SK-N-SH treated with all-trans-retinoic acid at 6 μM for 48 hours (cell line): ENCODE results near the gene COL7A1.

ENCODE experiments used
- ATAC-seq: fragments of 200-7000 bp; cut with Tn5 transposase; 3 replicates; pipeline ENCODE4 v1.9.1; 2020; ENCODE audit warnings: mild to moderate bottlenecking, moderate library complexity
- BACH2 ChIP-seq: fragments of 250-450 bp; sonication (Bioruptor Pico); IDR thresholded peaks from 2 replicates; pipeline ENCODE4 v1.9.0; 2021; ENCODE audit warnings: mild to moderate bottlenecking, borderline replicate concordance
- CSDC2 ChIP-seq: fragments of 250-450 bp; sonication (Bioruptor Pico); IDR thresholded peaks from 2 replicates; pipeline ENCODE4 v1.5.0; 2020; ENCODE audit warnings: mild to moderate bottlenecking, moderate library complexity
- ESRRG ChIP-seq: fragments of 250-450 bp; sonication (Bioruptor Pico); IDR thresholded peaks from 2 replicates; pipeline ENCODE4 v1.6.1; 2021; ENCODE audit warnings: mild to moderate bottlenecking
- GLIS3 ChIP-seq: fragments of 250-450 bp; sonication (Bioruptor Pico); IDR thresholded peaks from 2 replicates; pipeline ENCODE4 v1.5.0; 2020; ENCODE audit warnings: mild to moderate bottlenecking, moderate library complexity
- ISL1 ChIP-seq: fragments of 250-450 bp; sonication (Bioruptor Pico); IDR thresholded peaks from 2 replicates; pipeline ENCODE4 v2.1.2; 2022; ENCODE audit warnings: mild to moderate bottlenecking, moderate library complexity
- OSR1 ChIP-seq: fragments of 250-450 bp; sonication (Bioruptor Pico); IDR thresholded peaks from 2 replicates; pipeline ENCODE4 v1.8.0; 2022; ENCODE audit warnings: moderate library complexity, mild to moderate bottlenecking, inconsistent platforms
- PPARA ChIP-seq: fragments of 250-450 bp; sonication (Bioruptor Pico); IDR thresholded peaks from 2 replicates; pipeline ENCODE4 v1.5.0; 2020; ENCODE audit warnings: mild to moderate bottlenecking, borderline replicate concordance
- RARB ChIP-seq: fragments of 250-450 bp; sonication (Bioruptor Pico); IDR thresholded peaks from 2 replicates; pipeline ENCODE4 v1.8.0; 2021; ENCODE audit warnings: mild to moderate bottlenecking, moderate library complexity
- SNAI2 ChIP-seq: fragments of 250-450 bp; sonication (Bioruptor Pico); IDR thresholded peaks from 2 replicates; pipeline ENCODE4 v1.5.0; 2020; ENCODE audit warnings: mild to moderate bottlenecking, moderate library complexity
- TCF4 ChIP-seq: fragments of 250-450 bp; sonication (Bioruptor Pico); IDR thresholded peaks from 2 replicates; pipeline ENCODE4 v1.8.0; 2021; ENCODE audit warnings: mild to moderate bottlenecking, moderate library complexity, borderline replicate concordance
- TOX ChIP-seq: fragments of 250-450 bp; sonication (Bioruptor Pico); IDR thresholded peaks from 2 replicates; pipeline ENCODE4 v1.8.0; 2021; ENCODE audit warnings: mild to moderate bottlenecking, moderate library complexity, borderline replicate concordance
- ZC3H10 ChIP-seq: fragments of 250-450 bp; sonication (Bioruptor Pico); IDR thresholded peaks from 2 replicates; pipeline ENCODE4 v1.5.1; 2021; ENCODE audit warnings: mild to moderate bottlenecking, moderate library complexity
- ZFP3 ChIP-seq: fragments of 250-450 bp; sonication (Bioruptor Pico); IDR thresholded peaks from 2 replicates; pipeline ENCODE4 v1.5.0; 2020; ENCODE audit warnings: mild to moderate bottlenecking, moderate library complexity
- ZFP30 ChIP-seq: fragments of 450-650 bp; formaldehyde crosslinking; IDR thresholded peaks from 2 replicates; pipeline ENCODE4 v1.5.0; 2022; ENCODE audit warnings: mild to moderate bottlenecking, moderate library complexity
- ZNF565 ChIP-seq: fragments of 450-650 bp; formaldehyde crosslinking; conservative IDR thresholded peaks from 2 replicates; pipeline ENCODE4 v1.5.0; 2020; ENCODE audit warnings: low read depth, mild to moderate bottlenecking, moderate library complexity
- ZNF70 ChIP-seq: fragments of 450-650 bp; formaldehyde crosslinking; IDR thresholded peaks from 2 replicates; pipeline ENCODE4 v1.5.0; 2020; ENCODE audit warnings: mild to moderate bottlenecking, moderate library complexity
- ZNF8 ChIP-seq: fragments of 450-650 bp; formaldehyde crosslinking; IDR thresholded peaks from 2 replicates; pipeline ENCODE4 v1.5.0; 2020; ENCODE audit warnings: mild to moderate bottlenecking, moderate library complexity
- TF ChIP-seq, protein P1 (sequence below): fragments of 250-450 bp; sonication (Bioruptor Pico); IDR thresholded peaks from 2 replicates; pipeline ENCODE4 v1.5.1; 2020; ENCODE audit warnings: low read depth, mild to moderate bottlenecking, moderate library complexity
- TF ChIP-seq, protein P2 (sequence below): fragments of 250-450 bp; sonication (Bioruptor Pico); IDR thresholded peaks from 2 replicates; pipeline ENCODE4 v1.5.1; 2021; ENCODE audit warnings: mild to moderate bottlenecking, moderate library complexity
- TF ChIP-seq, protein P3 (sequence below): fragments of 250-450 bp; sonication (Bioruptor Pico); IDR thresholded peaks from 2 replicates; pipeline ENCODE4 v1.5.0; 2020; ENCODE audit warnings: mild to moderate bottlenecking, moderate library complexity
- TF ChIP-seq, protein P4 (sequence below): fragments of 250-450 bp; sonication (Bioruptor Pico); IDR thresholded peaks from 2 replicates; pipeline ENCODE4 v1.8.0; 2021; ENCODE audit warnings: low read depth, mild to moderate bottlenecking, moderate library complexity, borderline replicate concordance
- TF ChIP-seq, protein P5 (sequence below): fragments of 250-450 bp; sonication (Bioruptor Pico); IDR thresholded peaks from 2 replicates; pipeline ENCODE4 v1.8.0; 2020; ENCODE audit warnings: mild to moderate bottlenecking, moderate library complexity, borderline replicate concordance

COL7A1 gene

DNA sequence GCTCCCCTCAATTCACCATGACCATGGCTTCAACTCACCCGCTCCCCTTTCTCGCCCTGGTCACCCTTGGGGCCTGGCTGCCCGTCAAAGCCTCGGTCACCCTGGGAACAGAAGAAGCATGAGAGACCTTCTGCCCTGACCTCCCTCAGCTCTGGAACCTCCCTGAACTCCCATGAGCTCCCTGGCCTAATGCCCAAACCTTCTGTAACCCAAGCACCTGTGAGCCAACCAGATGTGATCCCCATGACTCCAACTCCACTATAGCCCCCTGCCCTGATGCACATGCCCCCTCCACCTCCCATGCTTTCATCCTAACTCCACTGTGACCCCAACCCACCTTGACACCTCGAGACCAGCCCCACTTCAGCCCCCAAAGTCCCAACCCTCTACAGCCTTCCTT, 28.0 kb downstream of the COL7A1 start:
- TF ChIP-seq OSR1 (no peak), ZFP30 (CRISPR knock-in tag) (no peak)
- no peak for ATAC-seq

DNA sequence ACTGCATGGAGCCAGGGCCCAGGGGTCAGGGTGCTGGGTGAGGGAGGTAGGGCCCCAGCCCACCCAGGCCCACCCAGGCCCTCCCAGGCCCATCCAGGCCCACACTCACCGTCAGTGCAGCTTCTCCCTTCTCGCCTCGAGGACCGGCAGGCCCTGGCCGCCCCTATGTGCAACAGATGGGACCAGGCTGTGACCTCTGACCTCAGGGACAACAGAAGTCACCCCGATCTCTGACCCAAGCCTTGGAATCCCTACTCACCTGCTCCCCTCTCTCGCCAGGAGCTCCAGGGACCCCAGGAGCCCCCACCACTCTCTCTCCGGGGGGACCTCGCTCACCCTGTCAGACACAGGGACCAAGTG, 28.7 kb downstream of the COL7A1 start:
- ATAC-seq, result no peak
- no peak for TF ChIP-seq ZNF565
- no peak for TF ChIP-seq RARB (CRISPR knock-in tag)
- TF ChIP-seq, protein P1, sequence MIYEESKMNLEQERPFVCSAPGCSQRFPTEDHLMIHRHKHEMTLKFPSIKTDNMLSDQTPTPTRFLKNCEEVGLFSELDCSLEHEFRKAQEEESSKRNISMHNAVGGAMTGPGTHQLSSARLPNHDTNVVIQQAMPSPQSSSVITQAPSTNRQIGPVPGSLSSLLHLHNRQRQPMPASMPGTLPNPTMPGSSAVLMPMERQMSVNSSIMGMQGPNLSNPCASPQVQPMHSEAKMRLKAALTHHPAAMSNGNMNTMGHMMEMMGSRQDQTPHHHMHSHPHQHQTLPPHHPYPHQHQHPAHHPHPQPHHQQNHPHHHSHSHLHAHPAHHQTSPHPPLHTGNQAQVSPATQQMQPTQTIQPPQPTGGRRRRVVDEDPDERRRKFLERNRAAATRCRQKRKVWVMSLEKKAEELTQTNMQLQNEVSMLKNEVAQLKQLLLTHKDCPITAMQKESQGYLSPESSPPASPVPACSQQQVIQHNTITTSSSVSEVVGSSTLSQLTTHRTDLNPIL (CRISPR knock-in tag), result no peak
- TF ChIP-seq TCF4 (CRISPR knock-in tag), result no peak
- TF ChIP-seq ISL1 (CRISPR knock-in tag), result no peak
- no peak for TF ChIP-seq BACH2
- no peak for TF ChIP-seq TOX (CRISPR knock-in tag)

DNA sequence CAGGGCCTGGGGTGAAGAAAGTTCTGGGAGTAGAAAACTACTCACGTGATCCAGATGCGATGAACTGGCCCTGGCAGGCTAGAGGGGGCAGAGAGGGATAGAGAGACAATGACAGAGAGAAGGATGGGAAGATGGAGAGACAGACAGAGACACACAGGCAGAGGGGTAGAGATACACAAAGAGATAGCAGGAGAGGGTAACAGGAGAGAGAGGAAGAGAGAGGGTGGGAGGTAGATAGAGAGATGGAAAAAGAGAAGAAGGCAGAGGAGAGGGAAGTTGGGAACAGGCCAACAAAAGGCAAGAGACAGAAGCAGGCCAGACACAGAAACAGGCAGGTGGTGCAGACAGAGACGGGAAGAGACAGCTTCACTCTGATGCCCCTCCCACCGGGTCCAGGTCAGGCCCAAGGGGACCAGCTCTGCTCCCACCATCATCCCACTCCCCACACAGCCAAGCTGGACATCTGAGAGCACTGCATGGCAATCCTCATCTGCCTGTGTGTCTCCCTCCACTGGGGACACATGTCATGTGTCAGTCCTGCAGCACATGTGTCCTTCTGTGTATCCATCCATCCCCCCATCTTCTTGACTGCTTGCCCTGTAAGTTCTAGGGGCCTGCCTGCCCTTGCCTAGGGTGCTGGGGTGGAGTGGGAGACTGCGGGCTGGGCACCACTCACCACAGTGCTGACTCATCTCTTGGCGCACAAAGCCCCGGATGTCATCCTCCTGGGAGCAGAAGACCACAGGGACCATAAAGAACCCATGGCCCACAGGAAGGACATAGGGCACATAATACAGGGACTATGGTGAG, 29.3 kb downstream of the COL7A1 start:
- TF ChIP-seq RARB (CRISPR knock-in tag) (no peak), ESRRG (CRISPR knock-in tag) (no peak), TOX (CRISPR knock-in tag) (no peak), TCF4 (CRISPR knock-in tag) (no peak), SNAI2 (CRISPR knock-in tag) (no peak), ZC3H10 (CRISPR knock-in tag) (no peak), ZFP3 (CRISPR knock-in tag) (no peak), ZNF8 (CRISPR knock-in tag) (no peak), ZNF565 (no peak), ZNF70 (CRISPR knock-in tag) (no peak), CSDC2 (no peak), OSR1 (no peak), GLIS3 (CRISPR knock-in tag) (no peak), PPARA (CRISPR knock-in tag) (no peak)
- TF ChIP-seq, protein P2, sequence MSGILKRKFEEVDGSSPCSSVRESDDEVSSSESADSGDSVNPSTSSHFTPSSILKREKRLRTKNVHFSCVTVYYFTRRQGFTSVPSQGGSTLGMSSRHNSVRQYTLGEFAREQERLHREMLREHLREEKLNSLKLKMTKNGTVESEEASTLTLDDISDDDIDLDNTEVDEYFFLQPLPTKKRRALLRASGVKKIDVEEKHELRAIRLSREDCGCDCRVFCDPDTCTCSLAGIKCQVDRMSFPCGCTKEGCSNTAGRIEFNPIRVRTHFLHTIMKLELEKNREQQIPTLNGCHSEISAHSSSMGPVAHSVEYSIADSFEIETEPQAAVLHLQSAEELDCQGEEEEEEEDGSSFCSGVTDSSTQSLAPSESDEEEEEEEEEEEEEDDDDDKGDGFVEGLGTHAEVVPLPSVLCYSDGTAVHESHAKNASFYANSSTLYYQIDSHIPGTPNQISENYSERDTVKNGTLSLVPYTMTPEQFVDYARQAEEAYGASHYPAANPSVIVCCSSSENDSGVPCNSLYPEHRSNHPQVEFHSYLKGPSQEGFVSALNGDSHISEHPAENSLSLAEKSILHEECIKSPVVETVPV (CRISPR knock-in tag), result no peak
- TF ChIP-seq, protein P3, sequence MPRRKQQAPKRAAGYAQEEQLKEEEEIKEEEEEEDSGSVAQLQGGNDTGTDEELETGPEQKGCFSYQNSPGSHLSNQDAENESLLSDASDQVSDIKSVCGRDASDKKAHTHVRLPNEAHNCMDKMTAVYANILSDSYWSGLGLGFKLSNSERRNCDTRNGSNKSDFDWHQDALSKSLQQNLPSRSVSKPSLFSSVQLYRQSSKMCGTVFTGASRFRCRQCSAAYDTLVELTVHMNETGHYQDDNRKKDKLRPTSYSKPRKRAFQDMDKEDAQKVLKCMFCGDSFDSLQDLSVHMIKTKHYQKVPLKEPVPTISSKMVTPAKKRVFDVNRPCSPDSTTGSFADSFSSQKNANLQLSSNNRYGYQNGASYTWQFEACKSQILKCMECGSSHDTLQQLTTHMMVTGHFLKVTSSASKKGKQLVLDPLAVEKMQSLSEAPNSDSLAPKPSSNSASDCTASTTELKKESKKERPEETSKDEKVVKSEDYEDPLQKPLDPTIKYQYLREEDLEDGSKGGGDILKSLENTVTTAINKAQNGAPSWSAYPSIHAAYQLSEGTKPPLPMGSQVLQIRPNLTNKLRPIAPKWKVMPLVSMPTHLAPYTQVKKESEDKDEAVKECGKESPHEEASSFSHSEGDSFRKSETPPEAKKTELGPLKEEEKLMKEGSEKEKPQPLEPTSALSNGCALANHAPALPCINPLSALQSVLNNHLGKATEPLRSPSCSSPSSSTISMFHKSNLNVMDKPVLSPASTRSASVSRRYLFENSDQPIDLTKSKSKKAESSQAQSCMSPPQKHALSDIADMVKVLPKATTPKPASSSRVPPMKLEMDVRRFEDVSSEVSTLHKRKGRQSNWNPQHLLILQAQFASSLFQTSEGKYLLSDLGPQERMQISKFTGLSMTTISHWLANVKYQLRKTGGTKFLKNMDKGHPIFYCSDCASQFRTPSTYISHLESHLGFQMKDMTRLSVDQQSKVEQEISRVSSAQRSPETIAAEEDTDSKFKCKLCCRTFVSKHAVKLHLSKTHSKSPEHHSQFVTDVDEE (CRISPR knock-in tag), result no peak
- TF ChIP-seq, protein P4, sequence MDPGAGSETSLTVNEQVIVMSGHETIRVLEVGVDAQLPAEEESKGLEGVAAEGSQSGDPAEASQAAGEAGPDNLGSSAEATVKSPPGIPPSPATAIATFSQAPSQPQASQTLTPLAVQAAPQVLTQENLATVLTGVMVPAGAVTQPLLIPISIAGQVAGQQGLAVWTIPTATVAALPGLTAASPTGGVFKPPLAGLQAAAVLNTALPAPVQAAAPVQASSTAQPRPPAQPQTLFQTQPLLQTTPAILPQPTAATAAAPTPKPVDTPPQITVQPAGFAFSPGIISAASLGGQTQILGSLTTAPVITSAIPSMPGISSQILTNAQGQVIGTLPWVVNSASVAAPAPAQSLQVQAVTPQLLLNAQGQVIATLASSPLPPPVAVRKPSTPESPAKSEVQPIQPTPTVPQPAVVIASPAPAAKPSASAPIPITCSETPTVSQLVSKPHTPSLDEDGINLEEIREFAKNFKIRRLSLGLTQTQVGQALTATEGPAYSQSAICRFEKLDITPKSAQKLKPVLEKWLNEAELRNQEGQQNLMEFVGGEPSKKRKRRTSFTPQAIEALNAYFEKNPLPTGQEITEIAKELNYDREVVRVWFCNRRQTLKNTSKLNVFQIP (CRISPR knock-in tag), result no peak
- ATAC-seq, result peak; percentile 50

DNA sequence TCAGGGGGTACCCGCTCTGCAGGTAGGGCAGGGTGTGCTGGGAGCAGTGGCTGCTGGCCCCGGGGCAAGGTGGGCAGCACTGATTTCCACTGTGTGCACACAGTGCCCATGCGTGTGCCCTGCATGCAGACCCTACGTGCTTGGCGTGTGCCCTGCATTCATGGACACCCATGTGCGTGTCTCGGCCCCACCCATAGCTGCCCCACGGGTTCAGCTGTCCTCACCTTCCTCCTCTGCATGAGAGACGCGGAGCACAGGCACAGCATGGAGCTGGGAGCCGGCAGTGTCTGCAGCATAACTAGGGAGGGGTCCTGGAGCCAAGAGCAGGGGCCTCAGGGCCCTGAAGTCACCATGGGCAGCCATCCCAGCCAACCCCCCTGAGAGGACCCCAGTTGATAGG, 29.9 kb downstream of the COL7A1 start:
- no peak for TF ChIP-seq ZNF565
- TF ChIP-seq, protein P5, sequence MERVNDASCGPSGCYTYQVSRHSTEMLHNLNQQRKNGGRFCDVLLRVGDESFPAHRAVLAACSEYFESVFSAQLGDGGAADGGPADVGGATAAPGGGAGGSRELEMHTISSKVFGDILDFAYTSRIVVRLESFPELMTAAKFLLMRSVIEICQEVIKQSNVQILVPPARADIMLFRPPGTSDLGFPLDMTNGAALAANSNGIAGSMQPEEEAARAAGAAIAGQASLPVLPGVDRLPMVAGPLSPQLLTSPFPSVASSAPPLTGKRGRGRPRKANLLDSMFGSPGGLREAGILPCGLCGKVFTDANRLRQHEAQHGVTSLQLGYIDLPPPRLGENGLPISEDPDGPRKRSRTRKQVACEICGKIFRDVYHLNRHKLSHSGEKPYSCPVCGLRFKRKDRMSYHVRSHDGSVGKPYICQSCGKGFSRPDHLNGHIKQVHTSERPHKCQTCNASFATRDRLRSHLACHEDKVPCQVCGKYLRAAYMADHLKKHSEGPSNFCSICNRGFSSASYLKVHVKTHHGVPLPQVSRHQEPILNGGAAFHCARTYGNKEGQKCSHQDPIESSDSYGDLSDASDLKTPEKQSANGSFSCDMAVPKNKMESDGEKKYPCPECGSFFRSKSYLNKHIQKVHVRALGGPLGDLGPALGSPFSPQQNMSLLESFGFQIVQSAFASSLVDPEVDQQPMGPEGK (CRISPR knock-in tag), result no peak
- TF ChIP-seq ISL1 (CRISPR knock-in tag), result no peak
- TF ChIP-seq, protein P4 (CRISPR knock-in tag), result no peak
- TF ChIP-seq ZFP3 (CRISPR knock-in tag), result no peak
- TF ChIP-seq ESRRG (CRISPR knock-in tag), result no peak
- TF ChIP-seq TOX (CRISPR knock-in tag), result no peak
- TF ChIP-seq PPARA (CRISPR knock-in tag), result no peak
- TF ChIP-seq, protein P2 (CRISPR knock-in tag), result no peak
- no peak for ATAC-seq
